Measurements from ENCODE around the gene KCNQ1. TPM values are rescaled to one million over a fixed set of nuclear protein-coding genes. Genes with fewer than 3 reads are reported as not detected.

The KCNQ1 gene
- total and polyA plus RNA-seq, 2 of the 13 experiments (the other 11 are each of a cell fraction or from before 2014, with no cell fraction given): 0.02 to 0.08 TPM

GRCh38 chr11:2853401-2853800, 408.6 kb downstream of the KCNQ1 start:
- Histone ChIP-seq H4K20me1 (ENCODE audit: insufficient read depth, low read length) (no peaks in the 10 kb centered on the region), H3K4me1 (ENCODE audit: insufficient read depth, low read length) (no peaks in the 10 kb centered on the region), H3K27me3 (ENCODE audit: control insufficient read depth in 1 of 2, insufficient read depth in 2 of 2, low read length in 2 of 2) (peaks cover 16 to 83% of the 10 kb centered on the region in 2 experiments; a peak in 4 of 5 replicates), H3K36me3 (replicated peaks in 1 of 2; ENCODE audit: control insufficient read depth in 1 of 2, insufficient read depth in 2 of 2, low read length in 2 of 2) (no peaks in the 10 kb centered on the region), H3K4me2 (ENCODE audit: low read depth, low read length) (no peak overlapping the region), H3K9me3 (ENCODE audit: low read length) (no peaks in the 10 kb centered on the region), H3K9ac (ENCODE audit: insufficient read depth, low read depth, low read length) (no peak overlapping the region), H3K4me3 (replicated peaks in 1 of 3; ENCODE audit: insufficient read depth in 1 of 3, low read depth in 2 of 3, low read length in 3 of 3) (no peak overlapping the region), H3K27ac (ENCODE audit: extremely low read length, insufficient read depth, low read length) (no peak overlapping the region), H3K79me2 (ENCODE audit: insufficient read depth, low read length) (no peaks in the 10 kb centered on the region), H2AFZ (ENCODE audit: low read length) (no peak overlapping the region)
- POLR2A ChIA-PET: interaction anchor here (0.7 kb wide), 1 partner anchor 21 kb away, joined by 3 read pairs; no protein-coding TSS in a partner anchor
- no TSS peak for BruUV-seq (replicated peaks)
- CTCF ChIA-PET (ENCODE audit: low intra/inter-chr PET ratio, low total read pairs): no interaction called here
- in situ Hi-C loops (cut with HindIII; ENCODE audit: extremely low pct_ligation_motif_present, low pct_unique_long_range_greater_than_20kb): no loop called here
- DNase-seq (ENCODE audit: low spot score) (no peak), FAIRE-seq (no peak), ATAC-seq (no peak)
- WGBS (ENCODE audit: low lambda C conversion rate): 49% methylated on average over 12 of the region's 12 CpGs
- intact Hi-C loops (cut with micrococcal nuclease; ENCODE audit: unreplicated experiment): no loop called here
- TF ChIP-seq ZNF296 (CRISPR knock-in tag; conservative IDR thresholded peaks at IDR 0.05) (no peak), MED1 (CRISPR knock-in tag; IDR thresholded peaks at IDR 0.05) (no peak), PAWR (CRISPR knock-in tag; IDR thresholded peaks at IDR 0.05; ENCODE audit: borderline replicate concordance) (no peak)

- no peak for FAIRE-seq
- no peak for TF ChIP-seq REST (IDR thresholded peaks at IDR 0.05; ENCODE audit: borderline replicate concordance in 1 of 2, low read depth in 1 of 2, low read length in 2 of 2)
- no peak for TF ChIP-seq ZNF570 (CRISPR knock-in tag; IDR thresholded peaks at IDR 0.05; ENCODE audit: borderline replicate concordance)
- no peak for TF ChIP-seq NR1H2 (CRISPR knock-in tag; IDR thresholded peaks at IDR 0.05; ENCODE audit: borderline replicate concordance, low read depth)
- no peak for TF ChIP-seq ZNF142 (CRISPR knock-in tag; IDR thresholded peaks at IDR 0.05)
- TF ChIP-seq KAT2B (IDR thresholded peaks at IDR 0.05; ENCODE audit: borderline replicate concordance, low read depth, low read length): no peak
Observed at GRCh38 chr11:2853997-2854560, 409.3 kb downstream of the KCNQ1 start.

More at GRCh38 chr11:2853997-2854560, 409.3 kb downstream of the KCNQ1 start:
- Histone ChIP-seq H4K20me1 (ENCODE audit: insufficient read depth, low read length) (no peaks in the 10 kb centered on the region), H3K9ac (ENCODE audit: insufficient read depth, low read depth, low read length) (no peak overlapping the region), H3K9me3 (ENCODE audit: low read length) (no peaks in the 10 kb centered on the region), H3K79me2 (ENCODE audit: insufficient read depth, low read length) (no peaks in the 10 kb centered on the region), H2AFZ (ENCODE audit: low read length) (no peak overlapping the region), H3K4me3 (replicated peaks in 1 of 3; ENCODE audit: insufficient read depth in 1 of 3, low read depth in 2 of 3, low read length in 3 of 3) (no peak overlapping the region), H3K4me2 (ENCODE audit: low read depth, low read length) (no peak overlapping the region), H3K27me3 (ENCODE audit: control insufficient read depth in 1 of 2, insufficient read depth in 2 of 2, low read length in 2 of 2) (peaks cover 16 to 82% of the 10 kb centered on the region in 2 experiments; a peak in 4 of 5 replicates), H3K4me1 (ENCODE audit: insufficient read depth, low read length) (no peaks in the 10 kb centered on the region), H3K27ac (ENCODE audit: extremely low read length, insufficient read depth, low read length) (no peak overlapping the region), H3K36me3 (replicated peaks in 1 of 2; ENCODE audit: control insufficient read depth in 1 of 2, insufficient read depth in 2 of 2, low read length in 2 of 2) (no peaks in the 10 kb centered on the region)
- ATAC-seq (no peak), DNase-seq (ENCODE audit: low spot score) (no peak)
- 82% methylated on average over 6 of the region's 7 CpGs for WGBS (ENCODE audit: low lambda C conversion rate)
- BruUV-seq (replicated peaks): no TSS peak
- intact Hi-C loops (cut with micrococcal nuclease; ENCODE audit: unreplicated experiment): no loop called here
- ChIA-PET POLR2A (interaction anchor here (0.7 kb wide), 1 partner anchor 22 kb away, joined by 3 read pairs; no protein-coding TSS in a partner anchor), CTCF (ENCODE audit: low intra/inter-chr PET ratio, low total read pairs) (no interaction called here)
- in situ Hi-C loops (cut with HindIII; ENCODE audit: extremely low pct_ligation_motif_present, low pct_unique_long_range_greater_than_20kb): no loop called here

All from HepG2 (cell line).